OCI-LY3 (cell line): Measurements from ENCODE around the gene HSPG2.

ENCODE experiments used
- CTCF ChIP-seq: fragments of 200-600, 300-600 bp; sonication (generic); IDR thresholded peaks from 2 replicates; pipeline ENCODE4 v1.5.1; 2014; ENCODE audit warnings: antibody characterized with exemption, low read length, low read depth
- EZH2phosphoT487 ChIP-seq: fragments of 200-600 bp; shearing (Covaris generic); IDR thresholded peaks from 2 replicates; pipeline ENCODE4 v1.6.1; 2018; ENCODE audit warnings: antibody characterized with exemption, mixed run types, low read depth

- no peak for TF ChIP-seq CTCF
- no peak for TF ChIP-seq EZH2phosphoT487
Observed at GRCh38 chr1:21931171-21932093, 5.7 kb downstream of the HSPG2 start.
